ENCODE measurements around the gene CDHR4.

GRCh38 chr3:49771340-49771938 lies 28.2 kb downstream of the CDHR4 start:
- TF ChIP-seq TAF1 (IDR thresholded peaks at IDR 0.05; ENCODE audit: borderline replicate concordance, low read depth, low read length) = no peak
- no peak for TF ChIP-seq POLR2AphosphoS5 (IDR thresholded peaks at IDR 0.05; ENCODE audit: low read depth, low read length)
- no peak for TF ChIP-seq POLR2A (IDR thresholded peaks at IDR 0.05; ENCODE audit: low read depth, low read length)
